ENCODE results near the gene GRID2. TPM values are rescaled to one million over a fixed set of nuclear protein-coding genes. Genes with fewer than 3 reads are reported as not detected.

GRID2 gene
- total RNA-seq, 4 donors from 2014 or later = 0.16 TPM; not detected in 3

DNA sequence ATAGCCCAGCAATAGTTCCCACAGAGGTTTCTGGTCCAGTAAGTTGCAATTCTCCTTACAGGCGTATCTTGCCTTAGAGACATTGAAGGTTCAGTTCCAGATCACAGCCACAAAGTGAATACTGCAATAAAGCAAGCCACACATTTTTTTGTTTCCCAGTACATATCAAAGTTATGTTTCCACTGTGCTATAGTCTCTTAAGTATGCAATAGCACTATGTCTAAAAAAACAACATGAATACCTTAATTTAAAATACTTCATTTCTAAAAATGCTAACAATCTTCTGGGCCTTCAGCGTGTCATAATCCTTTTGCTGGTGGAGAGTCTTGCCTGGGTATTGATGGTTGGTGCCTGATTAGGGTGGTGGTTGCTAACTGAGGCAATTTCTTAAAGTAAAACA lies 659.1 kb downstream of the GRID2 start:
- Histone ChIP-seq H3K4me3 (no peak overlapping the region), H3K4me1 (no peaks in the 10 kb centered on the region), H3K9me3 (no peaks in the 10 kb centered on the region), H3K36me3 (no peaks in the 10 kb centered on the region), H3K27ac (no peak overlapping the region), H3K27me3 (no peaks in the 10 kb centered on the region)
- WGBS, 2 donors (ENCODE audit: low coverage in 1 of 2) = 71 to 84% methylated on average over 2 of the region's 2 CpGs
- in situ Hi-C loops (cut with MboI; ENCODE audit: low pct_ligation_motif_present in 1 of 4, low pct_unique_long_range_greater_than_20kb in 1 of 4, low sequenced_read_pairs in 3 of 4) (no loop called here), intact Hi-C loops (cut with DNase I; ENCODE audit: low total_unique reads) (no loop called here)
- TF ChIP-seq, protein P1, sequence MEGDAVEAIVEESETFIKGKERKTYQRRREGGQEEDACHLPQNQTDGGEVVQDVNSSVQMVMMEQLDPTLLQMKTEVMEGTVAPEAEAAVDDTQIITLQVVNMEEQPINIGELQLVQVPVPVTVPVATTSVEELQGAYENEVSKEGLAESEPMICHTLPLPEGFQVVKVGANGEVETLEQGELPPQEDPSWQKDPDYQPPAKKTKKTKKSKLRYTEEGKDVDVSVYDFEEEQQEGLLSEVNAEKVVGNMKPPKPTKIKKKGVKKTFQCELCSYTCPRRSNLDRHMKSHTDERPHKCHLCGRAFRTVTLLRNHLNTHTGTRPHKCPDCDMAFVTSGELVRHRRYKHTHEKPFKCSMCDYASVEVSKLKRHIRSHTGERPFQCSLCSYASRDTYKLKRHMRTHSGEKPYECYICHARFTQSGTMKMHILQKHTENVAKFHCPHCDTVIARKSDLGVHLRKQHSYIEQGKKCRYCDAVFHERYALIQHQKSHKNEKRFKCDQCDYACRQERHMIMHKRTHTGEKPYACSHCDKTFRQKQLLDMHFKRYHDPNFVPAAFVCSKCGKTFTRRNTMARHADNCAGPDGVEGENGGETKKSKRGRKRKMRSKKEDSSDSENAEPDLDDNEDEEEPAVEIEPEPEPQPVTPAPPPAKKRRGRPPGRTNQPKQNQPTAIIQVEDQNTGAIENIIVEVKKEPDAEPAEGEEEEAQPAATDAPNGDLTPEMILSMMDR (IDR thresholded peaks at IDR 0.05) = no peak
- TF ChIP-seq EP300 (IDR thresholded peaks at IDR 0.05; ENCODE audit: low read depth) (no peak), POLR2AphosphoS5 (IDR thresholded peaks at IDR 0.05) (no peak), POLR2A (IDR thresholded peaks at IDR 0.05) (no peak)
- no peak for DNase-seq

DNA sequence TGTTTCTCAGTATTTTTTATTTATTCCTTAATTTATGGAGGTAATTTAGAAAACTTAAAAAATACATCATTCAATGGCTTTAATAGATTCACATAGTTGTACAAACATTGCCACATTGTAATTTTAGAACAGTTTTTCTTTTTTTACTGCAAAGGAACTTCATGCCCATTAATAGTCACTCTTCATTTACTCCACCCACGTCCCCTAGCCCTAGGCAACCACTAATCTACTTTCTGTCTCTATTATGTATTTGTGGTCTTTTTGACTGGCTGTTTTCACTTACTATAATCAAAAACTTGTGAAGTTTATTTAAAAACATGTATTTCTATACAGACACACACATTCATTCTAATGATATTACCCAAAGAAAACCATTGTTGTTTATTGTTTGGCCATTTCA lies 664.8 kb downstream of the GRID2 start:
- in situ Hi-C loops (cut with MboI; ENCODE audit: low pct_ligation_motif_present in 1 of 4, low pct_unique_long_range_greater_than_20kb in 1 of 4, low sequenced_read_pairs in 3 of 4) = no loop called here
- H3K9me3 ChIP-seq = no peaks in the 10 kb centered on the region
- no peak overlapping the region for H3K4me3 ChIP-seq
- DNase-seq = no peak
- H3K36me3 ChIP-seq = no peaks in the 10 kb centered on the region
- 45 to 50% methylated on average over 1 of the region's 1 CpG for WGBS, 2 donors (ENCODE audit: low coverage in 1 of 2)
- intact Hi-C loops (cut with DNase I; ENCODE audit: low total_unique reads) = no loop called here
- no peak for TF ChIP-seq EP300 (IDR thresholded peaks at IDR 0.05; ENCODE audit: low read depth)
- TF ChIP-seq POLR2A (IDR thresholded peaks at IDR 0.05) = no peak
- TF ChIP-seq, protein P1 (IDR thresholded peaks at IDR 0.05) = no peak
- no peak for TF ChIP-seq POLR2AphosphoS5 (IDR thresholded peaks at IDR 0.05)
- no peaks in the 10 kb centered on the region for H3K4me1 ChIP-seq
- no peaks in the 10 kb centered on the region for H3K27me3 ChIP-seq
- no peak overlapping the region for H3K27ac ChIP-seq

DNA sequence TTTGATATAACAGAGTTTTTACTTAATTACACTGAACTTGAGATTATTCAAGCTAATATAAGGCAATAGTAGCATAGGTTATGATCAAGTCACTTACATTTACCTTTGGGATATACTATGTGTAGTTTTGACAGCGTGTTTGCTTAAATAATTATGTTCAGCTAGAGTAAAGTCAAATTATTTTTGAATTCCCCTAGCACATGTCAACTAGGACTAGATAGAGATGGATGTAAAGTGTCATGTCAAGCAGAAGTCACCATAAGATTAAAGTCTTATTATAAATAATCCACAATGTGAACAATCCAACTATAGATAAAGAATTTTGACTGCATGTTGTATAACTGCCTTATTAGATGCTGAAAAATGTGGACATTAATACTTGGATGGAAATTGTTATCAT lies 665.2 kb downstream of the GRID2 start:
- no peaks in the 10 kb centered on the region for H3K9me3 ChIP-seq

DNA sequence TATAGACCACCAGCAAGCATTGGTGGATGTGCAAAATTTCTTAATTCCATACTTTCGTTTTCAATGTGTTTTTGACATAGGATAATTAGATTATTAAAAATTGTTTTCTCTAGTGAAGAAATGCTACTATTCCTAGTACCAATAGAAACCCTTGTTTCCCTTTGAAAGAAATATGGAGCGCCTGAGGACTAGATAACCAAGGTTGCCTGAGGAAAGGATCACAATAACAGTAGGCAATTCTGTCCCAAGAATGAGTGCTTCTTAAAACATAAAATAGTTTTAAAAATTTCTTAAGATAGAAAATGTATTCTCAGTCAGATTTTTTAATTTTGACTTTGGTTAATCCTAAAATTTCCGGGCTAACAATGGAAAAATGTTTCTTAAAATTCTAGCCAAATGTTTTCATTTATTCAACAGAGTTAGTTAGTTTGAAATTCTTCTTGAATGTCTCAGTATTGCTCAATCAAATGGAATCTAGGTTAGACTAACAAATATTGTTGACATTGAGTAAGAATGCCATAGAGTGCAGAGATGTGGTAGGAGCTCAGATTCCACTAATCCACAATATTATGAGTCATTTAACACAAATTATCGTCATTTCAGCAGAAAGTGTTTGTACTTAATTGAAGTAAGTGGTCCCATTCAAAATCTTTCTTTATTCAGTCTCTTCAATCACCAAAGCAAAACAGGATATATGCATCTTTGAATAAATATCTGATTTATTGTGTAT lies 666.0 kb downstream of the GRID2 start:
- Histone ChIP-seq H3K36me3 (no peaks in the 10 kb centered on the region), H3K9me3 (no peaks in the 10 kb centered on the region), H3K27me3 (no peaks in the 10 kb centered on the region), H3K4me1 (no peaks in the 10 kb centered on the region), H3K27ac (no peak overlapping the region), H3K4me3 (no peak overlapping the region)
- intact Hi-C loops (cut with DNase I; ENCODE audit: low total_unique reads) (no loop called here), in situ Hi-C loops (cut with MboI; ENCODE audit: low pct_ligation_motif_present in 1 of 4, low pct_unique_long_range_greater_than_20kb in 1 of 4, low sequenced_read_pairs in 3 of 4) (no loop called here)
- TF ChIP-seq, protein P1 (IDR thresholded peaks at IDR 0.05) = no peak
- TF ChIP-seq EP300 (IDR thresholded peaks at IDR 0.05; ENCODE audit: low read depth) = no peak
- TF ChIP-seq POLR2A (IDR thresholded peaks at IDR 0.05) = no peak
- no peak for TF ChIP-seq POLR2AphosphoS5 (IDR thresholded peaks at IDR 0.05)
- no peak for DNase-seq
- 67 to 77% methylated on average over 3 to 4 of the region's 4 CpGs for WGBS, 2 donors (ENCODE audit: low coverage in 1 of 2)

More for the DNA sequence above, 665.2 kb downstream of the GRID2 start:
- Histone ChIP-seq H3K4me1 (no peaks in the 10 kb centered on the region), H3K27me3 (no peaks in the 10 kb centered on the region), H3K4me3 (no peak overlapping the region), H3K27ac (no peak overlapping the region), H3K36me3 (no peaks in the 10 kb centered on the region)
- intact Hi-C loops (cut with DNase I; ENCODE audit: low total_unique reads) (no loop called here), in situ Hi-C loops (cut with MboI; ENCODE audit: low pct_ligation_motif_present in 1 of 4, low pct_unique_long_range_greater_than_20kb in 1 of 4, low sequenced_read_pairs in 3 of 4) (no loop called here)
- no peak for DNase-seq
- 79 to 89% methylated on average over 1 of the region's 1 CpG for WGBS, 2 donors (ENCODE audit: low coverage in 1 of 2)
- TF ChIP-seq, protein P1 (IDR thresholded peaks at IDR 0.05) = no peak
- TF ChIP-seq POLR2AphosphoS5 (IDR thresholded peaks at IDR 0.05) (no peak), EP300 (IDR thresholded peaks at IDR 0.05; ENCODE audit: low read depth) (no peak), POLR2A (IDR thresholded peaks at IDR 0.05) (no peak)

Data from transverse colon (tissue), 4 donors.